Neural cell (in vitro differentiated cells): ENCODE results near the gene PDK4.

Experiments used
- EZH2 ChIP-seq: fragments of 200-600, 300-800 bp; shearing (Covaris generic), sonication (generic); IDR thresholded peaks from 2 replicates; pipeline ENCODE4 v1.6.1; 2014; ENCODE audit warnings: antibody characterized with exemption, low read length, borderline replicate concordance, mild to moderate bottlenecking; ENCODE audit not compliant: insufficient read depth, poor library complexity, severe bottlenecking
- REST ChIP-seq: IDR thresholded peaks from 2 replicates; pipeline ENCODE4 v1.6.1; 2012; ENCODE audit warnings: borderline replicate concordance
- TAF1 ChIP-seq: IDR thresholded peaks from 2 replicates; pipeline ENCODE4 v1.6.1; 2012; ENCODE audit warnings: low read depth
- TF ChIP-seq, protein P1 (sequence below): fragments of 450-650 bp; IDR thresholded peaks from 2 replicates; pipeline ENCODE4 v1.5.1; 2014; ENCODE audit warnings: antibody characterized with exemption, mild to moderate bottlenecking, moderate library complexity; ENCODE audit not compliant: poor library complexity, severe bottlenecking

DNA sequence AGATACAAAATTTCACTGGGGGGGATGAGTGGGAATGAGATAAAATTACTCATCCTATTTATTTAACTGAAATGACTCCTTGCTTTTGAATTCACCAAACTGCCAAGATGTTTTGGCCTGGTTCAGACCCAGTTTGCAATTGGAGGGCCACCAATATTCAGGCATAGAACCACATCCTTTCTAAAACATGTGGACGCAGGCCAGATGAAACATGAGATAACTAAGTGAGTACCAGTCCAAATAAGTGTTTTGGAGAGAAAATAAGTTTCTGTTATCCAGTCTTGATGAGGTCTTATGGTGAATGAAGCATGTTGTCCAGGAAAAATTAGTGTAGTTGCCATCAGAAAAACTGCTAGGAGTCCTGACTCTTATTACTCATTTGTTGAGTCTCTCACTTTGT lies 36.3 kb upstream of the PDK4 start:
- no peak for TF ChIP-seq TAF1
- TF ChIP-seq, protein P1, sequence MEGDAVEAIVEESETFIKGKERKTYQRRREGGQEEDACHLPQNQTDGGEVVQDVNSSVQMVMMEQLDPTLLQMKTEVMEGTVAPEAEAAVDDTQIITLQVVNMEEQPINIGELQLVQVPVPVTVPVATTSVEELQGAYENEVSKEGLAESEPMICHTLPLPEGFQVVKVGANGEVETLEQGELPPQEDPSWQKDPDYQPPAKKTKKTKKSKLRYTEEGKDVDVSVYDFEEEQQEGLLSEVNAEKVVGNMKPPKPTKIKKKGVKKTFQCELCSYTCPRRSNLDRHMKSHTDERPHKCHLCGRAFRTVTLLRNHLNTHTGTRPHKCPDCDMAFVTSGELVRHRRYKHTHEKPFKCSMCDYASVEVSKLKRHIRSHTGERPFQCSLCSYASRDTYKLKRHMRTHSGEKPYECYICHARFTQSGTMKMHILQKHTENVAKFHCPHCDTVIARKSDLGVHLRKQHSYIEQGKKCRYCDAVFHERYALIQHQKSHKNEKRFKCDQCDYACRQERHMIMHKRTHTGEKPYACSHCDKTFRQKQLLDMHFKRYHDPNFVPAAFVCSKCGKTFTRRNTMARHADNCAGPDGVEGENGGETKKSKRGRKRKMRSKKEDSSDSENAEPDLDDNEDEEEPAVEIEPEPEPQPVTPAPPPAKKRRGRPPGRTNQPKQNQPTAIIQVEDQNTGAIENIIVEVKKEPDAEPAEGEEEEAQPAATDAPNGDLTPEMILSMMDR, result no peak
- no peak for TF ChIP-seq REST
- no peak for TF ChIP-seq EZH2
